Neural cell (in vitro differentiated cells): ENCODE measurements around the gene TNNT2.

ENCODE experiments used
- EZH2 ChIP-seq: fragments of 200-600, 300-800 bp; shearing (Covaris generic), sonication (generic); IDR thresholded peaks from 2 replicates; pipeline ENCODE4 v1.6.1; 2014; ENCODE audit warnings: antibody characterized with exemption, low read length, borderline replicate concordance, mild to moderate bottlenecking; ENCODE audit not compliant: insufficient read depth, poor library complexity, severe bottlenecking
- MXI1 ChIP-seq: fragments of 450-650 bp; conservative IDR thresholded peaks from 2 replicates; pipeline ENCODE4 v1.6.1; 2014; ENCODE audit warnings: antibody characterized with exemption, mild to moderate bottlenecking; ENCODE audit not compliant: poor library complexity, severe bottlenecking
- POLR2AphosphoS5 ChIP-seq: IDR thresholded peaks from 2 replicates; pipeline ENCODE4 v1.6.1; 2012
- RAD21 ChIP-seq: fragments of 450-650 bp; conservative IDR thresholded peaks from 2 replicates; pipeline ENCODE4 v1.6.1; 2014; ENCODE audit warnings: antibody characterized with exemption, mild to moderate bottlenecking, moderate library complexity
- REST ChIP-seq: IDR thresholded peaks from 2 replicates; pipeline ENCODE4 v1.6.1; 2012; ENCODE audit warnings: borderline replicate concordance
- SMC3 ChIP-seq: fragments of 450-650 bp; conservative IDR thresholded peaks from 2 replicates; pipeline ENCODE4 v1.6.1; 2014; ENCODE audit warnings: antibody characterized with exemption, mild to moderate bottlenecking, moderate library complexity; ENCODE audit not compliant: poor library complexity
- TF ChIP-seq, protein P1 (sequence below): fragments of 450-650 bp; IDR thresholded peaks from 2 replicates; pipeline ENCODE4 v1.5.1; 2014; ENCODE audit warnings: antibody characterized with exemption, mild to moderate bottlenecking, moderate library complexity; ENCODE audit not compliant: poor library complexity, severe bottlenecking

DNA sequence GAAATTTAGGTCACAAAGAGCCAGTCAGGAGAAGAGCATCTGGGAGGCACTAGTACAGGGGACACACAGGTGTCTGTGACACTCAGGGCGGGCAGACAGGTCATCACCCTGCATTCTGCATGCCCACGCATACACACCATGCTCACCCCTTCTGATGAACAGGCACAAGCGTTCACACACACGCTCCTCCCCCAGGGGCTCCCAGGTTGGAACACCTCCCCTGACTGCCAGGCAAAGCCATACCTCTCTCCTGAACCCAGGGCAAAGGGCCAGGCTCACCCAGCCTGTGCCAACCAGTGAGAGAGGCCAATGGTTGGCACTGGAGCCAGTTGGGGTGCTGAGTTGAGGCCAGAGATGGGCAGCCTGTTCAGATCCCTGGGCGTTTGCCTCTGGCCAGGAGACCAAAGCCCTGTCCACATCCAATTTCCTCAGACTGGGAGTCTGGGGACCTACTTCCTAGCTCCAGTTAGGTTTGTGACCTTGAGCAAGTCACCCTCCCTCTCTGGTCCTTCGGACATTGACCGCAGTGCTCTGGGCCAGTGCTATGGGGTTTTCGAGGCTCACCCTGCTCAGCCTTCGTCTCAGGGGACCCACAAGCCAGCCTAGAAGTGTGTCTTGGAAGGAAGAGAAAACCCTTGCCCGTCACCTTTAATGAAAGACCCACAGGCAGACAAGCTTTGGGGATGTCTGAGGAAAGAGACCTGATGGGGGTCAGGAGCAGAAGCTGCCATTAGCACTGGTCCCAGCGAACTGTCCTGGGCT lies 27.4 kb upstream of the TNNT2 start:
- TF ChIP-seq MXI1: no peak
- no peak for TF ChIP-seq EZH2
- TF ChIP-seq, protein P1, sequence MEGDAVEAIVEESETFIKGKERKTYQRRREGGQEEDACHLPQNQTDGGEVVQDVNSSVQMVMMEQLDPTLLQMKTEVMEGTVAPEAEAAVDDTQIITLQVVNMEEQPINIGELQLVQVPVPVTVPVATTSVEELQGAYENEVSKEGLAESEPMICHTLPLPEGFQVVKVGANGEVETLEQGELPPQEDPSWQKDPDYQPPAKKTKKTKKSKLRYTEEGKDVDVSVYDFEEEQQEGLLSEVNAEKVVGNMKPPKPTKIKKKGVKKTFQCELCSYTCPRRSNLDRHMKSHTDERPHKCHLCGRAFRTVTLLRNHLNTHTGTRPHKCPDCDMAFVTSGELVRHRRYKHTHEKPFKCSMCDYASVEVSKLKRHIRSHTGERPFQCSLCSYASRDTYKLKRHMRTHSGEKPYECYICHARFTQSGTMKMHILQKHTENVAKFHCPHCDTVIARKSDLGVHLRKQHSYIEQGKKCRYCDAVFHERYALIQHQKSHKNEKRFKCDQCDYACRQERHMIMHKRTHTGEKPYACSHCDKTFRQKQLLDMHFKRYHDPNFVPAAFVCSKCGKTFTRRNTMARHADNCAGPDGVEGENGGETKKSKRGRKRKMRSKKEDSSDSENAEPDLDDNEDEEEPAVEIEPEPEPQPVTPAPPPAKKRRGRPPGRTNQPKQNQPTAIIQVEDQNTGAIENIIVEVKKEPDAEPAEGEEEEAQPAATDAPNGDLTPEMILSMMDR: no peak
- no peak for TF ChIP-seq REST
- no peak for TF ChIP-seq POLR2AphosphoS5
- no peak for TF ChIP-seq SMC3
- no peak for TF ChIP-seq RAD21
